ENCODE results near the gene CLEC16A. TPM values are rescaled to one million over a fixed set of nuclear protein-coding genes. Genes with fewer than 3 reads are reported as not detected.

CLEC16A gene
- total RNA-seq, 4 donors from 2014 or later = 20.3 to 25.7 (median 25.1) TPM

- Histone ChIP-seq H3K27me3 (no peaks in the 10 kb centered on the region), H3K27ac (peak overlapping the region in 3 of 4 donors; percentile 34 to 73 (median 53)), H3K4me3 (no peak overlapping the region), H3K9me3 (no peaks in the 10 kb centered on the region), H3K36me3 (peaks cover 0 to 25% (median 5%) of the 10 kb centered on the region in 3 donors), H3K4me1 (peaks cover 11 to 59% (median 27%) of the 10 kb centered on the region in 3 donors)
- intact Hi-C loops (cut with DNase I) = no loop called here
- TF ChIP-seq POLR2A (IDR thresholded peaks at IDR 0.05) (no peak), CTCF (IDR thresholded peaks at IDR 0.05) (no peak)
- WGBS, 2 donors = 63 to 77% methylated on average over 9 of the region's 10 CpGs
- DNase-seq = no peak
Measured at GRCh38 chr16:11093572-11094074, 149.3 kb downstream of the CLEC16A start.

- DNase-seq = no peak
Measured at GRCh38 chr16:11094075-11094856, 149.9 kb downstream of the CLEC16A start.

GRCh38 chr16:11094857-11095565 is 150.6 kb downstream of the CLEC16A start:
- intact Hi-C loops (cut with DNase I) = no loop called here

More at GRCh38 chr16:11094075-11094856, 149.9 kb downstream of the CLEC16A start:
- peak overlapping the region in 3 of 4 donors; percentile 34 to 73 (median 53) for H3K27ac ChIP-seq
- no peaks in the 10 kb centered on the region for H3K27me3 ChIP-seq
- intact Hi-C loops (cut with DNase I) = no loop called here
- WGBS, 2 donors = 37 to 49% methylated on average over 5 to 7 of the region's 8 CpGs
- no peaks in the 10 kb centered on the region for H3K9me3 ChIP-seq
- TF ChIP-seq CTCF (IDR thresholded peaks at IDR 0.05) (no peak), POLR2A (IDR thresholded peaks at IDR 0.05) (no peak)
- H3K4me1 ChIP-seq = peaks cover 11 to 59% (median 27%) of the 10 kb centered on the region in 3 donors
- H3K4me3 ChIP-seq = no peak overlapping the region
- H3K36me3 ChIP-seq = peaks cover 0 to 31% (median 5%) of the 10 kb centered on the region in 3 donors

GRCh38 chr16:11095935-11096334 is 151.6 kb downstream of the CLEC16A start:
- no peak for TF ChIP-seq POLR2A (IDR thresholded peaks at IDR 0.05)
- TF ChIP-seq CTCF (IDR thresholded peaks at IDR 0.05) = no peak
- 94 to 98% methylated on average over 4 of the region's 4 CpGs for WGBS, 2 donors
- Histone ChIP-seq H3K4me3 (no peak overlapping the region), H3K9me3 (no peaks in the 10 kb centered on the region), H3K36me3 (peaks cover 0 to 33% (median 5%) of the 10 kb centered on the region in 3 donors), H3K4me1 (peaks cover 11 to 60% (median 34%) of the 10 kb centered on the region in 3 donors), H3K27ac (no peak overlapping the region), H3K27me3 (no peaks in the 10 kb centered on the region)
- no peak for DNase-seq
- intact Hi-C loops (cut with DNase I) = no loop called here

More at GRCh38 chr16:11094857-11095565, 150.6 kb downstream of the CLEC16A start:
- H3K36me3 ChIP-seq = peaks cover 0 to 33% (median 5%) of the 10 kb centered on the region in 3 donors
- no peaks in the 10 kb centered on the region for H3K9me3 ChIP-seq
- TF ChIP-seq CTCF (IDR thresholded peaks at IDR 0.05) (no peak), POLR2A (IDR thresholded peaks at IDR 0.05) (no peak)
- H3K27ac ChIP-seq = peak overlapping the region in 3 of 4 donors; percentile 30 to 73 (median 34)
- H3K27me3 ChIP-seq = no peaks in the 10 kb centered on the region
- peaks cover 11 to 57% (median 31%) of the 10 kb centered on the region in 3 donors for H3K4me1 ChIP-seq
- no peak overlapping the region for H3K4me3 ChIP-seq
- DNase-seq = no peak
- 81% methylated on average over 9 to 10 of the region's 10 CpGs for WGBS, 2 donors
